ENCODE results near the gene OBSCN. TPM values are rescaled to one million over a fixed set of nuclear protein-coding genes. Genes with fewer than 3 reads are reported as not detected.
"Not testable (repeated sequence)": the region's sequence is repeated elsewhere in the genome, so short reads cannot be mapped to it uniquely, and the experiment has no call there.

OBSCN gene
- total and polyA plus RNA-seq, 5 experiments from 2014 or later = 0.56 to 102 (median 4.9) TPM

DNA sequence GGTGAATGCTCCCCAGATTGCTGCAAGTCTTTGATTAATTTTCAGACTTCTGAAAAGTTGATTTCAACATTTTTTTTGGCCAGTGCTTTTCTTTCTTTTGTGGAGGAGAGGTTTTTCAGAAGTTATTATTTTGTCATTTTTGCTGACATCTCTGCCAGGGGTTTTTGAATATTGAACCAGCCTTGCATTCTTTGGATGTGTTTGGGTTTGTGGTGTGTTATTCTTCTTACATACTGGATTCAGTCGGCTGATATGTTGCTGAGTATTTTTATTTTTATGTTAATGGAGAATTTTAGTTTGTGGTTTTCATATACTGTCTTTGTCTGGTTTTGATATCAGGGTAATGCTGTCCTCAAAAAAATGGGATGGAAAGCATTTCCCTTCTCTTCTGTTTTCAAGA is 25.3 kb downstream of the OBSCN start:
- Mint-ChIP-seq H3K4me1 (peaks cover 6 to 9% (median 7%) of the 10 kb centered on the region in 4 donors), H3K4me3 (no peak overlapping the region), H3K9me3 (peaks cover 0 to 43% (median 22%) of the 10 kb centered on the region in 9 donors), H3K36me3 (peaks cover 62 to 77% (median 76%) of the 10 kb centered on the region in 3 donors), H3K27ac (no peak overlapping the region), H3K27me3 (no peaks in the 10 kb centered on the region)
- POLR2A ChIA-PET = no interaction called here
- DNase-seq (no peak), ATAC-seq (no peak)

DNA sequence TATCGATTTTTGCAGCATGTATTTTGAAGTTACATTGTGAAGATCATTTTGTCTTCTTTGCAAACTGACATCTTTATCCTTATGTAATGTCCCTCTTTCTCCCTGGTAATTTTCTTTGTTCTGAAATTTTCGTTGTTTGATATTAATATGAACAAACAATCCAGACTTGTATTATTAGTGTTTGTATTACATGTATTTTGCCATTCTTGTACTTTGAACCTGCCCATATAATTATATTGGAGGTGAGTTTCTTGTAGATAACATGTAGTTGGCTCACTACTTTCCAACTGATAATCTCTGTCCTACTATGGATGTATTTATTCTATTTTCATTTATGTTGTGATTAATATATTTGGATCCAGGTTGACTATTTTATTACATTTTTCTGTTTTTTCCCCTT is 27.1 kb downstream of the OBSCN start:
- ATAC-seq = no peak
- Mint-ChIP-seq H3K9me3 (peaks cover 0 to 43% (median 22%) of the 10 kb centered on the region in 9 donors), H3K27ac (peak overlapping the region in 1 of 10 donors; percentile 29), H3K27me3 (no peaks in the 10 kb centered on the region), H3K4me3 (no peak overlapping the region), H3K36me3 (peaks cover 69 to 85% (median 79%) of the 10 kb centered on the region in 3 donors), H3K4me1 (peaks cover 2 to 10% (median 8%) of the 10 kb centered on the region in 4 donors)
- POLR2A ChIA-PET = no interaction called here
- no peak for DNase-seq

DNA sequence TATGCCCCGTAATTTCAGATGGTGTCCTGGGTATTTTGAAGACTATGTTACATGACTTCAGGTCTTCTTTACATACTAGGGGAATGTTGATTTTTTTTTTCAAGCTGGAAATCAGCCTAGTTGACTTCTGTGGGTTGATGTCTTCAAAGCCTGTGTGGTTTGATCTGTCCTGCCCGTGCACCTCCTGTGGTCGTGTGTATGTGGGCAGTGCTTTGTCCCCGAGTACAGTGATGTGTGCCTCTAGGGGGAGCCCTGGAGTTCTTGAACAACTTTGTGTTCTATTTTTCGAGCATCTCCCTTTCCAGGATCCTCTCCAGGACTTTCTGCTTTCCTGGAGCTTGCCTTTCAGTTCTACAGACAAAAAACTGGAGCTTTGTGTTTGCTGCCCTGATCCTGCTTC is 28.9 kb downstream of the OBSCN start:
- POLR2A ChIA-PET = interaction anchor here (0.6 kb wide), 1 partner anchor 432 kb away, joined by 5 read pairs; no protein-coding TSS in a partner anchor

DNA sequence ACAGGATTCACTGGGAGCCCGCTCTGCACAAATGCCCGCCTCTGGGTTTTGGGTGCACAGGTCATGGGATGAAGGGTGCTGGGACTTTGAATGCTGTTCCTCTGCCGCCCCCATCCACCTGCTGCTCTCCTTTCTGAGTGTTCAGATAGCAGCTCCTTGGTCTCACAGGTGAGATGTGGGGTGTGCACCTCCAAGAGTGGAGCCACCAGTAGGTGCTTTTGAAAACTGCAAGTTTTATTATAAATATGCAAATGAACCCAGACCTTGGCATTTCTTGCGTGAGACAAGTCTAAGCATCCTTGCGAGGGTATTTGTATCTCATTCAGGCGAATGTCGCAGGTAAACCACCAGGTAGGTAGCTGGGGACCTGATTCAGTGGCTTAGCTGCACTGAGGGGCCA is 30.2 kb downstream of the OBSCN start:
- DNase-seq (no peak), ATAC-seq (no peak)
- Mint-ChIP-seq H3K4me3 (peak overlapping the region in 1 of 10 donors; percentile 31), H3K9me3 (peaks cover 12 to 69% (median 38%) of the 10 kb centered on the region in 9 donors), H3K27me3 (no peaks in the 10 kb centered on the region), H3K4me1 (peaks cover 2 to 9% (median 7%) of the 10 kb centered on the region in 4 donors), H3K36me3 (peaks cover 71 to 86% (median 77%) of the 10 kb centered on the region in 3 donors), H3K27ac (no peak overlapping the region)
- POLR2A ChIA-PET = no interaction called here

More for the DNA sequence above, 28.9 kb downstream of the OBSCN start:
- Mint-ChIP-seq H3K4me1 (peaks cover 2 to 9% (median 7%) of the 10 kb centered on the region in 4 donors), H3K4me3 (no peak overlapping the region), H3K36me3 (peaks cover 69 to 86% (median 78%) of the 10 kb centered on the region in 3 donors), H3K27ac (peak overlapping the region in 1 of 10 donors; percentile 54), H3K27me3 (no peaks in the 10 kb centered on the region), H3K9me3 (peaks cover 3 to 61% (median 31%) of the 10 kb centered on the region in 9 donors)
- ATAC-seq (no peak), DNase-seq (no peak)

DNA sequence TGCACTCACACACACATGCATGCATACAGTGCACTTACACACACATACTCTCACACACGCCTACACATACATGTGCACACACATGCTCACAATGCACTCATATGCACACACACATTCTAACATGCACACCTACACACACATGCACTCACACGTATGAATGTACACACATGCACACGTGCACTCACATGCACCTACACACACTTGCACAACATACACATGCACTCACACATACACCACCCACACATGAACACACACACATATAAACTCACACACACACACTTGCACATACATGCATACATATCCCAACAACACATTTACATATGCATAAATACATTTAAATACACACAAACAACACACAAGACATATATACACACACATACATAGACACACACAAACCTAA is 30.6 kb downstream of the OBSCN start:
- Mint-ChIP-seq H3K9me3 (peaks cover 12 to 69% (median 39%) of the 10 kb centered on the region in 9 donors), H3K27me3 (no peaks in the 10 kb centered on the region), H3K36me3 (peaks cover 68 to 86% (median 77%) of the 10 kb centered on the region in 3 donors), H3K4me3 (no peak overlapping the region), H3K4me1 (peaks cover 2 to 9% (median 7%) of the 10 kb centered on the region in 4 donors), H3K27ac (no peak overlapping the region)
- DNase-seq = no peak
- POLR2A ChIA-PET = no interaction called here
- ATAC-seq = no peak

DNA sequence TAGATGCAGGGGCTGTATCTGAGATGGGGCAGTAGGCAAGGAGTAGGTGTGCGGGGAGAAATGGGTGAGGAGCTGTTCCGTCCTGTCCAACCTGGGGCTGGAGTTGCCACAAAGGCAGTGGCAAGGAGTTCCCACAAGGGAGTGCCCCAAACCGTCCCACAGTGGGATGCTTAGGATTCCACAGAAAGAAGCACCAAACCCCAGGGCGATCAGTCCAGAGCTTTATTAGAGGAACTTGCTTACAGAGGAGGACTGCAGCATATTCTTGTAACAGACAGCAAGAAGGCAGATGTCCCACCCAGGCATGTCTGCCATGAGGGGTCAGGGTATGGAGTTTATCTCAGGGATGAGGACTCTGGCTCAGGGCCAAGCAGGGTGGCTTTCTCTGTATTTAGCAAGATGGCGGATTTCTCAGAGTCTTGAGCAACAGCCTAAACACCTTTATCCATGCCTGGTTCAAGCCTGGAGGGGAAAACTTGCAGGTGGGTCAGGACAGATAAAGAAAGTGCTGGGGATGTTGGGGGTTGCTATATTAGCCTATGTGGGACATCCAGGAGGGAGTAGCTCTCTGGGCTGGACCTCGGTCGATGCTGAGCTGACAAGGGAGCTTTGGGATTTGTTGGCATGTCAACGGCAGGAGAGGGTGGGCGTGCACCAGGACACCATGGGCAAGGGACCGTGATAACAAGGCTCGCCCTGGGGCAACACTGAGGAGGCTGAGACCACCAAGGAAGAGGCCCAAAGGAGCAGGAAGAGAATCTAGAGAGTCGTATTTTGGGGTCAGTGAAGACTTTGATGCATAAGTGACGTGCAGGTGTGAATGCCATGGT is 32.8 kb downstream of the OBSCN start:
- Mint-ChIP-seq H3K27me3 (no peaks in the 10 kb centered on the region), H3K4me3 (no peak overlapping the region), H3K4me1 (peaks cover 2 to 14% (median 7%) of the 10 kb centered on the region in 4 donors), H3K27ac (peak overlapping the region in 1 of 10 donors; percentile 38), H3K36me3 (peaks cover 70 to 86% (median 83%) of the 10 kb centered on the region in 3 donors), H3K9me3 (peaks cover 12 to 69% (median 45%) of the 10 kb centered on the region in 9 donors)
- POLR2A ChIA-PET = interaction anchor here (0.6 kb wide), 1 partner anchor 22 kb away, joined by 5 read pairs; no protein-coding TSS in a partner anchor
- ATAC-seq (no peak), DNase-seq (no peak)

DNA sequence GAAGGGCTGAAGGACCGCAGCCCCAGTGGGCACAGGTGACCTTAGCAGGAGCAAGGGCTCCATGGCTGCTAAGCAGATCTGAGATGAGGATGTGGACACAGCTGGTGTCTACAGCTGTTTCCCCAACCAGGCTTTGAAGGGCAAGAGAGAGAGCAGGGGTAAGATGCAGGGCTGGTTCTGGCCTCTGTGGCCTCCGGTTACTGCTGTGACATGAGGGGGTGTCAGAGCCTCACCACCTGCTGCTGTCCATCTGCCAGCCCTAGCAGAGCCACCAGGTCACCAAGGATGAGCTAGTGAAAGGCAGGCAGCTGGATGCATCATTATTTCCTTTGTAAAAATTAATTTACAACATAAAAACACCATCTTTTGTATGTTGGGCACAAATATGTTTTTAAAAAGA is 33.4 kb downstream of the OBSCN start:
- Mint-ChIP-seq H3K36me3 (peaks cover 70 to 87% (median 86%) of the 10 kb centered on the region in 3 donors), H3K4me1 (peaks cover 9 to 20% (median 11%) of the 10 kb centered on the region in 4 donors)
- POLR2A ChIA-PET = interaction anchor here (1.1 kb wide), 1 partner anchor 34 kb away, joined by 4 read pairs; no protein-coding TSS in a partner anchor

DNA sequence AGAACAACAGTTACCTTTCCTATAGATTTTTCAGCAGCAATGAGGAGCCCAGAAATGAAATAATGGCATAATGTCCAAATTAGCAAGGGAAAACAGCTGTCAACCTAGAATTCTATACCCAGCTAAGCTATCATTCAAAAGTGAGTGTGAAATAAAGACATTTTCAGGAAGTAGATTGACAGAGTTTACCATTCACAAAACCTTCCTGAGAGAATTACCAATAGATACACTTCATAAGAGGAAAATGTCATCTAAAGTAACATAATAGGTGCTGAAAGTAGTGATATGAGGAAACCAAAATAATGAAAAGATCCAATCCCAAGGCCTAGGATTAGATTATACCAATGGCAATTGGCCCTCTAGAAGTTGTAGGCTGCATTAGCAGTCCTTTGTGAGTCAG is 34.6 kb downstream of the OBSCN start:
- H3K27ac Mint-ChIP-seq = no peak overlapping the region
- no peaks in the 10 kb centered on the region for H3K27me3 Mint-ChIP-seq
- DNase-seq (no peak), ATAC-seq (no peak)
- H3K9me3 Mint-ChIP-seq = peaks cover 12 to 76% (median 56%) of the 10 kb centered on the region in 9 donors
- H3K4me3 Mint-ChIP-seq = no peak overlapping the region
- peaks cover 66 to 91% (median 86%) of the 10 kb centered on the region in 3 donors for H3K36me3 Mint-ChIP-seq
- POLR2A ChIA-PET = interaction anchor here (1.1 kb wide), 1 partner anchor 33 kb away, joined by 4 read pairs; no protein-coding TSS in a partner anchor
- peaks cover 6 to 23% (median 12%) of the 10 kb centered on the region in 4 donors for H3K4me1 Mint-ChIP-seq

More for the DNA sequence above, 33.4 kb downstream of the OBSCN start:
- no peak for ATAC-seq
- H3K9me3 Mint-ChIP-seq = peaks cover 12 to 69% (median 51%) of the 10 kb centered on the region in 9 donors
- H3K27ac Mint-ChIP-seq = no peak overlapping the region
- H3K27me3 Mint-ChIP-seq = no peaks in the 10 kb centered on the region
- H3K4me3 Mint-ChIP-seq = no peak overlapping the region
- DNase-seq = no peak

DNA sequence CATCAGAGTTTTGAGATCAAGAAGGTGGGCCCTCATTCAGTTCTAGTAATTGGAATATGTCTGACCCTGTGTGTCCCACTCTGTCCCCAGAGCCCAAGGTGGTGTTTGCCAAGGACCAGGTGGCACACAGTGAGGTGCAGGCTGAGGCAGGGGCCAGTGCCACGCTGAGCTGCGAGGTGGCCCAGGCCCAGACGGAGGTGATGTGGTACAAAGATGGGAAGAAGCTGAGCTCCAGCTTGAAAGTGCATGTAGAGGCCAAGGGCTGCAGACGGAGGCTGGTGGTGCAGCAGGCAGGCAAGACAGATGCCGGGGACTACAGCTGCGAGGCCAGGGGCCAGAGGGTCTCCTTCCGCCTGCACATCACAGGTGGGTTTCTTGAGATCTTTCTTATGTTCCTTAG is 35.2 kb downstream of the OBSCN start:
- no peak for DNase-seq
- peaks cover 12 to 76% (median 56%) of the 10 kb centered on the region in 9 donors for H3K9me3 Mint-ChIP-seq
- H3K36me3 Mint-ChIP-seq = peaks cover 66 to 97% (median 90%) of the 10 kb centered on the region in 3 donors
- no peaks in the 10 kb centered on the region for H3K27me3 Mint-ChIP-seq
- H3K4me1 Mint-ChIP-seq = peaks cover 6 to 23% (median 12%) of the 10 kb centered on the region in 4 donors
- ATAC-seq = no peak
- H3K4me3 Mint-ChIP-seq = no peak overlapping the region
- POLR2A ChIA-PET = no interaction called here
- no peak overlapping the region for H3K27ac Mint-ChIP-seq

DNA sequence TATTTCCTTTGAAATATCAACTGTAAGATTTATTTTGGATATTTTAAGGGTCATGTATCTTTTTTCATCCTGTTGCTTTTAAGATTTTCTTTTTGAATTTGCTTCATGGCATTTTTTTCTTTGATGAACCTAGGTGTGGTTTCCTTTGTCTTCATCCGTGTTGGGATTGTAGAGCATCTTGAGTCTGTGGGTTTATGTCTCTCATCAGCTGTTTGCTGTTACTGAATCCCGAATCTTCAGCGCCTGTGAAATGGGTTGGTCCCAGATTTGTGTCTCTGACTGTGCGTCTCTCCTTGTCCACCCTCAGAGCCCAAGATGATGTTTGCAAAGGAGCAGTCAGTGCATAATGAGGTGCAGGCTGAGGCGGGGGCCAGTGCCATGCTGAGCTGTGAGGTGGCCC is 36.1 kb downstream of the OBSCN start:
- H3K27me3 Mint-ChIP-seq, DNase-seq, POLR2A ChIA-PET, ATAC-seq: not testable (repeated sequence)
- Mint-ChIP-seq H3K4me1 (peaks cover 6 to 19% (median 12%) of the 10 kb centered on the region in 4 donors), H3K4me3 (peak overlapping the region in 3 of 10 donors; percentile 19 to 57 (median 44)), H3K27ac (peak overlapping the region in 2 of 10 donors; percentile 41 to 74), H3K9me3 (peaks cover 12 to 76% (median 56%) of the 10 kb centered on the region in 9 donors), H3K36me3 (peaks cover 58 to 91% (median 91%) of the 10 kb centered on the region in 3 donors)

DNA sequence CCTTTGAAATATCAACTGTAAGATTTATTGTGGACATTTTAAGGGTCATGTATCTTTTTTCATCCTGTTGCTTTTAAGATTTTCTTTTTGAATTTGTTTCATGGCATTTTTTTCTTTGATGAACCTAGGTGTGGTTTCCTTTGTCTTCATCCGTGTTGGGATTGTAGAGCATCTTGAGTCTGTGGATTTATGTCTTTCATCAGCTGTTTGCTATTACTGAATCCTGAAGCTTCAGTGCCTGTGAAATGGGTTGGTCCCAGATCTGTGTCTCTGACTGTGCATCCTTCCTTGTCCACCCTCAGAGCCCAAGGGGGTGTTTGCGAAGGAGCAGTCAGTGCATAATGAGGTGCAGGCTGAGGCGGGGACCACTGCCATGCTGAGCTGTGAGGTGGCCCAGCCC is 37.3 kb downstream of the OBSCN start:
- H3K4me3 Mint-ChIP-seq = peak overlapping the region in 1 of 10 donors; percentile 38

DNA sequence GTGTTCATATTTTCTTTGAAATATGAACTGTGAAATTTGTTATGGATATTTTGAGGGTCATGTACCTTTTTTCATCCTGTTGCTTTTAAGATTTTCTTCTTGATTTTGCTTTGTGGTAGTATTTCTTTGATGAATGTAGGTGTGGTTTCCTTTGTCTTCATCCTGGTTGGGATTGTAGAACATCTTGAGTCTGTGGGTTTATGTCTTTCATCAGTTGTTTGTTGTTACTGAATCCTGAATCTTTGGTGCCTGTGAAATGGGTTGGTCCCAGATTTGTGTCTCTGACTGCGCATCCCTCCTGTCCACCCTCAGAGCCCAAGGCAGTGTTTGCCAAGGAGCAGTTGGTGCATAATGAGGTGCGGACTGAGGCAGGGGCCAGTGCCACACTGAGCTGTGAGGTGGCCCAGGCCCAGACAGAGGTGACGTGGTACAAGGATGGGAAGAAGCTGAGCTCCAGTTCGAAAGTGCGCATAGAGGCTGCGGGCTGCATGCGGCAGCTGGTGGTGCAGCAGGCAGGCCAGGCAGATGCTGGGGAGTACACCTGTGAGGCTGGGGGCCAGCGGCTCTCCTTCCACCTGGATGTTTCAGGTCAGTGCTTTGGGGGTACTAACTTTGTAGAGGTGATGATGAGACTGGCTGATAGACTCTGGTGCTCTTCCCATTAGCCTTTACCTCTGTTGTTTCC is 38.5 kb downstream of the OBSCN start:
- Mint-ChIP-seq H3K9me3 (peaks cover 12 to 60% (median 47%) of the 10 kb centered on the region in 9 donors), H3K27me3 (no peaks in the 10 kb centered on the region), H3K36me3 (peaks cover 49 to 85% (median 76%) of the 10 kb centered on the region in 3 donors), H3K27ac (peak overlapping the region in 4 of 10 donors; percentile 17 to 67 (median 54)), H3K4me3 (peak overlapping the region in 7 of 10 donors; percentile 3 to 67 (median 39)), H3K4me1 (peaks cover 6 to 19% (median 12%) of the 10 kb centered on the region in 4 donors)
- ATAC-seq (no peak), DNase-seq (no peak)
- POLR2A ChIA-PET = no interaction called here

More for the DNA sequence above, 37.3 kb downstream of the OBSCN start:
- ATAC-seq (no peak), DNase-seq (no peak)
- Mint-ChIP-seq H3K4me1 (peaks cover 6 to 19% (median 12%) of the 10 kb centered on the region in 4 donors), H3K27ac (peak overlapping the region in 2 of 10 donors; percentile 4 to 61), H3K9me3 (peaks cover 12 to 71% (median 56%) of the 10 kb centered on the region in 9 donors), H3K36me3 (peaks cover 57 to 91% (median 82%) of the 10 kb centered on the region in 3 donors), H3K27me3 (no peaks in the 10 kb centered on the region)
- POLR2A ChIA-PET = no interaction called here
